Type B pancreatic cell (in vitro differentiated cells): ENCODE results near the gene PLEKHH2. TPM values are rescaled to one million over a fixed set of nuclear protein-coding genes. Genes with fewer than 3 reads are reported as not detected.
"Not testable (repeated sequence)": the region's sequence is repeated elsewhere in the genome, so short reads cannot be mapped to it uniquely, and the experiment has no call there.

Experiments used
- DNase-seq: peaks from one replicate; pipeline ENCODE4 v3.0.0; 2021; ENCODE audit warnings: mixed read lengths; ENCODE audit not compliant: unreplicated experiment; ENCODE audit errors: extremely low spot score
- H3K27ac Mint-ChIP-seq: 2 replicates; pipeline ENCODE4 v1.8.0; 2021; ENCODE audit warnings: mild to moderate bottlenecking, mixed read lengths
- H3K27me3 Mint-ChIP-seq: 2 replicates; pipeline ENCODE4 v1.8.0; 2021; ENCODE audit warnings: mixed read lengths
- H3K36me3 Mint-ChIP-seq: 2 replicates; pipeline ENCODE4 v1.8.0; 2021; ENCODE audit warnings: mixed read lengths
- H3K4me1 Mint-ChIP-seq: one replicate; pipeline ENCODE4 v1.8.0; 2021; ENCODE audit warnings: mixed read lengths; ENCODE audit not compliant: unreplicated experiment
- H3K4me3 Mint-ChIP-seq: 2 replicates; pipeline ENCODE4 v1.8.0; 2021; ENCODE audit warnings: mild to moderate bottlenecking, mixed read lengths
- H3K9me3 Mint-ChIP-seq: 2 replicates; pipeline ENCODE4 v1.8.0; 2021; ENCODE audit warnings: mixed read lengths
- CTCF ChIP-seq: fragments of 200-600 bp; sonication (generic); conservative IDR thresholded peaks from 2 replicates; pipeline ENCODE4 v1.5.0; 2021; ENCODE audit warnings: antibody characterized with exemption, mild to moderate bottlenecking
- long read RNA-seq: library from polyadenylated mRNA; unstranded; transcript quantifications from one replicate; pipeline ENCODE4 v2.0.0, GENCODE V29; 2020
- total RNA-seq: library from RNA; stranded (reverse); gene quantifications from 2 replicates; pipeline ENCODE4 v1.2.1, GENCODE V29; 2021; ENCODE audit warnings: low replicate concordance

PLEKHH2 gene
- total RNA-seq = 0.81 and 3.5 TPM in 2 replicates
- long read RNA-seq, partial matches to known transcripts = 2 of 3 reads
- long read RNA-seq, other reads (novel, unspliced or antisense) = 1 of 3 reads

GRCh38 chr2:43637030-43637803, at the start of gene PLEKHH2:
Gene PLEKHH2 (plus strand): TSS chr2:43637260. CDS start chr2:43644674, 7,414 bp downstream.
- H3K4me1 Mint-ChIP-seq = peaks cover 9% of the 10 kb centered on the region
- peak within 1 kb of the TSS; percentile 89 for H3K4me3 Mint-ChIP-seq
- no peaks in the 10 kb centered on the region for H3K9me3 Mint-ChIP-seq
- no peak within 1 kb of the TSS for H3K27ac Mint-ChIP-seq
- no peak for TF ChIP-seq CTCF
- H3K36me3 Mint-ChIP-seq = no peaks in the 10 kb centered on the region
- H3K27me3 Mint-ChIP-seq = peaks cover 31% of the 10 kb centered on the region
- DNase-seq = peak; percentile 92

DNA sequence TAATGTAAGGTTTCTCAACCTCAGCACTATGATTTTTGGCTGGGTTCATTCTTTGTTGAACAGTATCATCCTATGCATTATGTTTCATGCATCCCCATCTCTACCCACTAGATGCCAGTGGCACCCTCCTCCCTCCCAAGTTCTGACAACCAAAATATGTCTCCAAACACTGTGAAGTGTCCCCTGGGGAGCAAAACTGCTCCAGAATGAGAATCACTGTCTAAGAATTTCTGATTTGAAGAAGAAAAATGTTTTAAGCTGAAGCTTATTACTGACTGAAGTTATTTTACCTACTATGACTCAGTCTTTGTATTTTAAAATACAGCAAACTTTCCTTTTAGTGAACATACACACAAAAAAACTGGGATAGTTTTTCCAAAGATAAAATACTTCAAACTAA, 44.6 kb upstream of the PLEKHH2 start:
- no peaks in the 10 kb centered on the region for H3K36me3 Mint-ChIP-seq
- TF ChIP-seq CTCF = no peak
- no peak for DNase-seq
- H3K4me1 Mint-ChIP-seq = peaks cover 15% of the 10 kb centered on the region
- no peak overlapping the region for H3K4me3 Mint-ChIP-seq
- no peak overlapping the region for H3K27ac Mint-ChIP-seq
- H3K9me3 Mint-ChIP-seq = no peaks in the 10 kb centered on the region
- H3K27me3 Mint-ChIP-seq = no peaks in the 10 kb centered on the region

GRCh38 chr2:43593254-43593653, 43.8 kb upstream of the PLEKHH2 start:
- Mint-ChIP-seq H3K9me3 (no peaks in the 10 kb centered on the region), H3K4me1 (peaks cover 15% of the 10 kb centered on the region), H3K36me3 (no peaks in the 10 kb centered on the region), H3K4me3 (peak overlapping the region; percentile 60), H3K27me3 (no peaks in the 10 kb centered on the region), H3K27ac (no peak overlapping the region)
- DNase-seq = no peak
- TF ChIP-seq CTCF = no peak

GRCh38 chr2:43594875-43595274, 42.2 kb upstream of the PLEKHH2 start:
- H3K9me3 Mint-ChIP-seq = no peaks in the 10 kb centered on the region
- H3K4me3 Mint-ChIP-seq = peak overlapping the region; percentile 97
- H3K4me1 Mint-ChIP-seq = peaks cover 15% of the 10 kb centered on the region
- H3K27ac Mint-ChIP-seq = peak overlapping the region; percentile 98
- no peaks in the 10 kb centered on the region for H3K36me3 Mint-ChIP-seq
- DNase-seq = no peak
- TF ChIP-seq CTCF = no peak
- no peaks in the 10 kb centered on the region for H3K27me3 Mint-ChIP-seq

- H3K27me3 Mint-ChIP-seq = no peaks in the 10 kb centered on the region
- TF ChIP-seq CTCF = no peak
- no peaks in the 10 kb centered on the region for H3K36me3 Mint-ChIP-seq
- peak; percentile 99 for DNase-seq
- H3K4me3 Mint-ChIP-seq = peak within 1 kb of the TSS; percentile 97
- no peaks in the 10 kb centered on the region for H3K9me3 Mint-ChIP-seq
- peak within 1 kb of the TSS; percentile 98 for H3K27ac Mint-ChIP-seq
- H3K4me1 Mint-ChIP-seq = peaks cover 15% of the 10 kb centered on the region
These were observed 41.3 kb upstream of the PLEKHH2 start, which contains the start of gene THADA for GRCh38 chr2:43595603-43596412. Gene THADA (minus strand): TSS chr2:43596038. CDS start chr2:43592392, 3,646 bp downstream.

GRCh38 chr2:43600596-43600995, 36.5 kb upstream of the PLEKHH2 start:
- not testable (repeated sequence) for H3K9me3 Mint-ChIP-seq, H3K36me3 Mint-ChIP-seq, DNase-seq, H3K27ac Mint-ChIP-seq, H3K4me3 Mint-ChIP-seq, H3K27me3 Mint-ChIP-seq, H3K4me1 Mint-ChIP-seq
